HG03442 (cell line): ENCODE results near the gene CRACDL.

ENCODE experiments used
- ATAC-seq: cut with Tn5 transposase; IDR thresholded peaks from one replicate; pipeline ENCODE4 v1.9.1; 2021; ENCODE audit warnings: mild to moderate bottlenecking, moderate library complexity; ENCODE audit not compliant: unreplicated experiment

The CRACDL gene

GRCh38 chr2:98805412-98806171, 130.4 kb downstream of the CRACDL start:
- ATAC-seq = no peak

DNA sequence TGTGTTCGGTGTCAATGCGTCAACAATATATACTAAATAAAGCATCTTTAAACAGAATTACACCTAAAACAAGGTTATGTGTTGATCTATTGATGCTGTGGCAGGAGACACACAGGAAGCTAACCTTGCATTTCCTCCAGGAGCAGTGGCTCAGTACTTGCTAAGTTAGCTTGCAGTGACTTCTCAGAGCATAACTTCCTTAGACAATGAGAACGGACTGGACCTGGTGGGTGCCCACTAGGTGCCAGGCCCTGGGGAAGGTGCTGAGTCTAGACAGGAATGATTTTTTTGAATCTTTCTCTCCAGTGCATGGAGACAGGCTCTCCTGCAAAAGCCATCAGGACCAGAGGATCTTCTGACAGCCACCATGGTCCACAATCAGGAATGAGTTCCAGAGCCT, 131.3 kb downstream of the CRACDL start:
- no peak for ATAC-seq

GRCh38 chr2:98804265-98804650, 131.8 kb downstream of the CRACDL start:
- no peak for ATAC-seq

DNA sequence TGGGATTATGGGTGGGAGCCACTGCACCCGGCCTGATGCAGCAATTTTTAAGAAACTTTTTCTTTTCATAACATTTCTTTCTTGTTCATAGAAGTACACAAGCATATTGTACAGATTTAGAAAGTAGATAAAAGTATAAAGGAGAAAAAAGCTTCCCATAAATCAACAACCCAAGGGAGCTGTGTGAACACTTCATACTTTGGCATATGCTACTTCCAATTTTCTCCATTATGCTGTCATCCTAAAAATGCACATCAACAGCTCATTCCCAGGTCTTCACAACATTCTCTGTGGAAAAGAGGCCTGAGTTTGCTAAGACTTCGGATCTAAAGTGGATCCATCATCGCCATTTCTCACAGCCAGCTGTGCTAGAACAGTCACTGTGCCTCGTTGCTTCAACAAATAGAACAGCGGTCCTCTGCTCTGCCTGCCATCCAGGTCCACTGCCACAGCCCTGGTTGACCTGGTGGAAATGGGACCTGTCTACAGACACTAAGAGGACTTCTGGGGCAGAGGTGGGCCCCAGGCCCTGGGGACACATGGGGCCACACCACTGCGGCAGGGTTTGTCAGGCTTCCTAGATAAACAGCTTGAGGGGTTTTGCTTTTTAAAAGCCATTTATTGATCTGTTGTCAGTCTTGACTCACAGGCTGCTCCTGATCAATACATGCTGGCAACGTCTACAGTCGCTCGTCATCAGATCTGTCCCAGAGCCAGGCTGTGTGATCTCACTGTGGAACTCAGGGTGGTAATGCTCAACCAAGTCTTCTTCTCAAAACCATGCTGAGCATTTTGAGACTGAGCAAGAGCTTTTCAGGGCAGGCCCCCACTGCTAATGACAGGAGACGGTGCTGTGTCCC, 132.4 kb downstream of the CRACDL start:
- no peak for ATAC-seq

DNA sequence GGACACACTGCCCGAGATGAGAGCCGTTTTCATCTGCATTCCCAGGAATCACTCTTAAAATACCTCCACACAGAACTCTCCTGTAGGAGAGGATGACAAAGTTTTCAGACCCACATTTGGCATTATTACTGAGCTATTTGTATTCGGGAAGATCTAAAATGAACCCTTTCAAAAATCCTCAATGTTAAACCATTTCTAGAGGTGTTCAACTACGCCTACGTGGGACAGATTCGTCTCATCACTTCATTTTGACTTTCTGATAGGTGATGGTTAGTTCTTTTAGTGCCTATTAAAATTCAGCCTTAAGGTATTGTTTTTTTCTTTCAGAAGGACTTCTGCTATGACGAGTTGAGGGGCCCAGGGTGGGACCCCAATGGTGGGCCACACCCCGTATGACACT, 133.7 kb downstream of the CRACDL start:
- ATAC-seq = no peak

- ATAC-seq = no peak
Observed at GRCh38 chr2:98801921-98802321, 134.1 kb downstream of the CRACDL start.

- ATAC-seq = no peak
Observed at GRCh38 chr2:98801286-98801685, 134.7 kb downstream of the CRACDL start.

DNA sequence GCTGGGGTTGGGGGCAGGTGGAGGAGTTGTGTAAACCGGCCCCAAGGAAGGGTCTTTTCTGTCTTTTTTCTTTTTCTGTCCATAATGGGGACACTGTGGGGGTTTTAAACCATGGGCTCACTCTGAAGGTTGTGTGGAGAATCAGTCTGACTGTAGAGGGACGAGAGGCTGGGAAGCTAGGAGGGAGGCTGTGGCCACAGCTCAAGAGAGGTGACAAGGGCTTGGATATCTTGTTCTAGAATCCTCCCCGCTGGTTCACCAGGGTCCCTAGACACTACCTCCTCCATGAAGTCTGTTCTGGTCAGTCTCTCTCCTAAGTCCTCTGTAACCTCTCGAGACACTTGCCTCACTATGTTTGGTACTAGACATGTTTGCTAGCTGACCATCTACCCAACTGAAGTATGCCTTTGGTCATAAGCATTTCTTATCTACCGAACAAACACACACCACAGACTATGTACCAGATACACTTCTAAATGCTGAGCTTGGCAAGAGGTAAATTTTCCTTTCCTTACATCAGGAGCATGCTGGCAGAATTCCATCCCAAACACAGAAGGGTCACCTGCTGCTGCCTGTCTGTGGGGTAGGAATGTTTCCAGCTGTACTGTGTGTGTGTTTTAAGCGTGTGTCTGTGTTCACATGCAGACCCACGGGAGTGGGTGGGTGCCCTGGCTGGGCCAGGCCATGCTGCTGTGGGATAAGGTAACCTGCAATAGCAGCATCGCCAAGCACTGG, 135.5 kb downstream of the CRACDL start:
- ATAC-seq = no peak

DNA sequence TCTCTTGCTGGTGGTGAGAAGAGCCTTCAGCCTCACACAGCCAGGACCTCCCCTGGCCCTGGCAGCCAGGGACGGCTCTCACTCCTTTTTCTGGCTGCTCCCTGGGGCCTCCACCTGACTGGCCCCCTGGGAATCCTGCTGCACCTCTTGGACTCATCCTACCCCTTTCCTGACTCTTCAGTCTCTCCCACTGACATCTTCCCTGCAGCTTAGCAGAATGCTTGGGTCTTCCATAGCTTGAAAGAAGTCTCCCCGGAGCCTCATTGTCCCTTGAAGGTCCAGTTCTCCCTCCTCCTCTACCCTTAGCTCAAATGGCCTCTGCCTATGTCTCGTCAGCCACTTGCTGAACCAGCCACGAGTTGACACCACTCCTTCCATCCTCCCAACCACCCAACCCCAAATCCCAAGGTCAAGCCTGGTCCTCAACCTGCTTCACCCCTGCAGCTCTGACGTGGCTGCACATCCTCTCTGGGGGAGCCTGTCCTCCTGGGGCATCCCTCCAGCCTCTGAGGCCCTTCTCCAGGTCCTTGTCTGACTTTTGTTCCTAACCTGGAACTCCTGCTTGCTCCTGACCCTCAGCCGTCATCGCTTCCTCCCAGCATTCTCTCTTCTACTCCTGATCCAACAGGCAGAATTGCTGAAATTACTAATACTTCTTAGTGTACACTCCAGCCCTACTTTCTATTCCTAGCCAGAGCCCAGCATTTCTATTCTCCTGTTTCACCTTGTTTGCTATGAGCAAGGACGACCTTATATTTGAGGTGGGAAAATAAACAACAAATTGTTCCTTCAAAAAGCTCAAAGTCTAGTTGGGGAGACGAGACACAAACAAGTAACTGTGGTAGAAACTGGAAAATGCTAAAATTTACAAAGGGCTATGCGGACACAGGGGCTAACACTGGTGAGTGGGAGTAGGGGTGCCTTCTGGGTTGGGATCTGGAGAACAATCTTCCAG, 136.4 kb downstream of the CRACDL start:
- ATAC-seq = no peak

GRCh38 chr2:98796775-98797544, 139.1 kb downstream of the CRACDL start:
- ATAC-seq = no peak

DNA sequence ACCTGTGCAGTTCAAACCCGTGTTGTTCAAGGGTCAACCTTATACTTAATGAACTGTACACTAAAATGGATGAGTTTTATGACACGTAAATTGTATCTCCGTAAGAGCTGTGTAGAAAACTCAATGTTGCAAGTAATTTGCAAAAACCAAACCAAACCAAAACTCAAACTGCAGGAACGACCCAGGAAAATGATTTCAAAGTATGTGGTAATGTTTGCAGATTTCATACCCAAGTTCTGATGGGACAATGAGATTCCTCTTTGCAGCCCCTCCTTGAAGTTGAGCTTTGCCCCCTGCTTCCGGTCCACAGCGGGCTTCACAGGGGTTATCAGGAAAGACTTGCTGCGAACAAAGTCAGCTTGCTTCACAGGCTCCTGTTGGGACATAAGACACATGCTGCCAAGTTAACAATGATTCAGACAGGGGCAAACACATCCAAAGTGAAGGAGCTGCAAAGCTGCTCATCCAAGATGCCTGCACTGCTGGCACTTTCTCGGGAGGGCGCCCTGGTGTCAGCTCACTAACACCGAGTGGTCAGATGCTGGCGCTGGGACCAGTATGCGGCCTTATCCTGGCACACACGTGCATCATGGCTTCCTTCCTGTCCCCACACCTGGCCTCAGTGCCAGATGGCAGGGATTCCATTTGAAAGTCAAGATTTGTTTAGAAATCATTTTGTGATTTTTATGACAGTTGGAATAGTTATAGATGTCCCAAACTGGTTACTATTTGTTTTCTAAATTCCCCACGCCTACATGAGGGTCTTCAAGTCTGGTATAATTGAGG, 139.9 kb downstream of the CRACDL start:
- no peak for ATAC-seq

- ATAC-seq = no peak
Observed at GRCh38 chr2:98793897-98794830, 141.9 kb downstream of the CRACDL start.

DNA sequence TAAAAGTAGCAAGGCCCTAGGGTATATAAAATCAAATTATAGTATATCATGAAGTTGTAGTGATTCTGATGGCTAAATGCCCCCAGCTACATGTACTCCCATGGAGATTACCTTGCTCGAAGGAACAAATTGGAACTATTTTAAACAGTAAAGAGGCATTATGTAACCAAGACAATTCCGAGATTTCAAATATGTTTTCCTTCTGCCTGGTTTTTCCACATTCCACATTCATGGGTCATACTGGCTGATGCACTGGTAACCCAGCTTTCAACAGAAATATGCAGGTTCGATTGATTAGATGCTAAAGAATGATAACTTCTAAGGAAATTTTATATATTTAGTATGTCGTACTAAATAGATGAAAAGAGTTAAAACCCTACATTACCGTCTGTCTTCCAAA, 142.8 kb downstream of the CRACDL start:
- ATAC-seq = no peak

DNA sequence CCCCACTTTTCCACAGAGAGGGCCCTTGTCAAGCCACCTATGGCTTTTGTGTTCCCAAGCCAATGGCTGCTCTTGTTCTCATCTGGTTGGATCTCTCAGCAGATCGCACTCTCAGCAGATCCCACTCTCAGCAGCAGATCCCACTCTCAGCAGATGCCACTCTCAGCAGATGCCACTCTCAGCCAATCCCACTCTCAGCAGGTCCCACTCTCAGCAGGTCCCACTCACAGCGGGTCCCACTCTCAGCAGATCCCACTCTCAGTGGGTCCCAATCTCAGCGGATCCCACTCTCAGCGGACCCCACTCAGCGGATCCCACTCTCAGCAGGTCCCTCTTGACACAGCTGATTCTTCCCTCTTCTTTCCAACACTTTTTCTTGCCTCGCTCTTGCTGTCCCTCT, 145.8 kb downstream of the CRACDL start:
- ATAC-seq = no peak

DNA sequence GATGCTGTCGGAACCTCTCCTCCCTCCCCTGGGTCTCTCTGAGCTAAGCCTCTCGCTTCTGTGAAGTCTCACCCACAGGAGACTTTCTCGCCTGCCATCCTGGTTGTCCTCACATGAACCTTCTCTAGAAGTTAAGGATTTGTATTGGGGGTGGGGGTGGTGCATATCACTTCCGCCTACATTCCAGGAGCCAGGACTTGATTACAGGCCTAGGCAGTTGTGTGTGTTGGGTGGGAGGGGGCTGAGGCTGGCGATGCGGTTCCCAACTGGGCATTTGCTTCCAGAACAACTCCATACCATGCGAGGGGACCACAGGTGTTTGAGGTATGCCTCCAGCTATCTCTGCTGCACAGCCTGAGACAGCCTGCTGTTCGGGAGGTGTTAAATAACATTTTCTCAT, 148.3 kb downstream of the CRACDL start:
- no peak for ATAC-seq

- no peak for ATAC-seq
Observed at GRCh38 chr2:98786179-98786578, 149.8 kb downstream of the CRACDL start.

- ATAC-seq = no peak
Observed at GRCh38 chr2:98782570-98782969, 153.5 kb downstream of the CRACDL start.

GRCh38 chr2:98781822-98782221, 154.2 kb downstream of the CRACDL start:
- no peak for ATAC-seq
